ENCODE results near the gene CEP85.

Gene CEP85

GRCh38 chr1:26233903-26234643 is at the start of gene CEP85:
Gene CEP85 (plus strand): TSS chr1:26234200. CDS start chr1:26239784, 5,584 bp downstream.
- peak; percentile 99 for DNase-seq (ENCODE audit: low spot score)

- DNase-seq (ENCODE audit: low spot score) = no peak
Observed at GRCh38 chr1:26184883-26185282, 49.1 kb upstream of the CEP85 start.

GRCh38 chr1:26187882-26188281 is 46.1 kb upstream of the CEP85 start:
- DNase-seq (ENCODE audit: low spot score) = no peak

GRCh38 chr1:26188477-26188876 is 45.5 kb upstream of the CEP85 start:
- no peak for DNase-seq (ENCODE audit: low spot score)

- DNase-seq (ENCODE audit: low spot score) = no peak
Observed at GRCh38 chr1:26189331-26189730, 44.7 kb upstream of the CEP85 start.

GRCh38 chr1:26189751-26190275 is 44.2 kb upstream of the CEP85 start:
- no peak for DNase-seq (ENCODE audit: low spot score)

GRCh38 chr1:26190373-26190987 is 43.5 kb upstream of the CEP85 start, which contains the start of gene CATSPER4:
Gene CATSPER4 (plus strand): TSS chr1:26190602. CDS start chr1:26190628, 26 bp downstream.
- no peak for DNase-seq (ENCODE audit: low spot score)

- DNase-seq (ENCODE audit: low spot score) = no peak
Observed at GRCh38 chr1:26191739-26192138, 42.3 kb upstream of the CEP85 start.

- DNase-seq (ENCODE audit: low spot score) = no peak
Observed at GRCh38 chr1:26195805-26196204, 38.2 kb upstream of the CEP85 start.

GRCh38 chr1:26197301-26197700 is 36.7 kb upstream of the CEP85 start:
- DNase-seq (ENCODE audit: low spot score) = no peak

- no peak for DNase-seq (ENCODE audit: low spot score)
Observed at GRCh38 chr1:26197813-26198212, 36.2 kb upstream of the CEP85 start.

GRCh38 chr1:26200413-26200812 is 33.6 kb upstream of the CEP85 start:
- DNase-seq (ENCODE audit: low spot score) = no peak

- DNase-seq (ENCODE audit: low spot score) = no peak
Observed at GRCh38 chr1:26203642-26204318, 30.2 kb upstream of the CEP85 start.

GRCh38 chr1:26210147-26210870 is 23.7 kb upstream of the CEP85 start:
- DNase-seq (ENCODE audit: low spot score) = no peak

- DNase-seq (ENCODE audit: low spot score) = no peak
Observed at GRCh38 chr1:26212726-26213125, 21.3 kb upstream of the CEP85 start.

GRCh38 chr1:26213335-26213905 is 20.6 kb upstream of the CEP85 start:
- DNase-seq (ENCODE audit: low spot score) = no peak

- no peak for DNase-seq (ENCODE audit: low spot score)
Observed at GRCh38 chr1:26215246-26215645, 18.8 kb upstream of the CEP85 start.

- no peak for DNase-seq (ENCODE audit: low spot score)
Observed at GRCh38 chr1:26218906-26219494, 15.0 kb upstream of the CEP85 start.

- DNase-seq (ENCODE audit: low spot score) = no peak
Observed at GRCh38 chr1:26220199-26220912, 13.6 kb upstream of the CEP85 start.

GRCh38 chr1:26221094-26221493 is 12.9 kb upstream of the CEP85 start:
- DNase-seq (ENCODE audit: low spot score) = no peak

- no peak for DNase-seq (ENCODE audit: low spot score)
Observed at GRCh38 chr1:26224606-26225005, 9.4 kb upstream of the CEP85 start.

Data from activated CD4-positive, alpha-beta T cell treated with anti-CD3 and anti-CD28 coated beads, Interleukin-2, Interleukin-4, amounts not matched to agents 100 ng/mL and 50 ng/mL, durations not matched to agents 16 hours and 8 hours (primary cell).